T-cell (primary cell): ENCODE measurements around the gene INPP5A. TPM values are rescaled to one million over a fixed set of nuclear protein-coding genes. Genes with fewer than 3 reads are reported as not detected.
A peak's percentile ranks its signal among the peaks of the same experiment; 100 is the strongest.
"Not testable (repeated sequence)": the region's sequence is repeated elsewhere in the genome, so short reads cannot be mapped to it uniquely, and the experiment has no call there.

Experiments
- ATAC-seq, 4 experiments: fragments of 200-7000 bp in 3 of 4; fragments of 150-1000 bp in 1 of 4; cut with Tn5 transposase; replicated peaks in 1 of 4; 1 replicate in 3 of 4; 2 replicates in 1 of 4; pipeline ENCODE4 v1.10.0; 2021; ENCODE audit warnings: moderate library complexity in 3 of 4, mild to moderate bottlenecking in 2 of 4, moderate number of reproducible peaks in 1 of 4
- CTCF ChIA-PET, 2 donors: fragments of 300-600 bp; sonication (Branson Sonifier 250); formaldehyde crosslinking; loops; one replicate each; lab custom pipeline; 2022; ENCODE audit warnings: antibody characterized with exemption in 2 of 2; lab: Charles Lee
- POLR2A ChIA-PET, 2 donors: fragments of 300-600 bp; sonication (Branson Sonifier 250); formaldehyde crosslinking; loops; one replicate each; lab custom pipeline; 2022; ENCODE audit warnings: antibody characterized with exemption in 2 of 2; lab: Charles Lee
- DNase-seq, 35 experiments: peaks; one replicate each; pipeline versions ENCODE4 v3.0.0 to v3.0.0-alpha.2; 2013 to 2023
- H3K27ac ChIP-seq: one replicate; pipeline ENCODE4 v1.5.1; 2013; ENCODE audit warnings: low read length
- H3K27me3 ChIP-seq, 2 experiments: replicated peaks in 1 of 2; 1 replicate in 1 of 2; 2 replicates in 1 of 2; pipeline versions ENCODE4 v1.6.1 to v1.7.0; 2013; ENCODE audit warnings: low read length in 1 of 2, mixed read lengths in 1 of 2; ENCODE audit not compliant: control insufficient read depth in 2 of 2, insufficient read depth in 2 of 2; ENCODE audit errors: extremely low read depth in 1 of 2
- H3K36me3 ChIP-seq, 2 donors: 1 replicate in 1 of 2; 2 replicates in 1 of 2; pipeline versions ENCODE4 v1.6.1 to v1.7.0; 2013; ENCODE audit warnings: low read length in 1 of 2; ENCODE audit not compliant: control insufficient read depth in 2 of 2, insufficient read depth in 1 of 2; ENCODE audit errors: extremely low read depth in 1 of 2
- H3K4me1 ChIP-seq, 2 experiments: 1 replicate in 1 of 2; 2 replicates in 1 of 2; pipeline versions ENCODE4 v1.6.1 to v1.7.0; 2013; ENCODE audit warnings: low read length in 2 of 2, mixed read lengths in 1 of 2; ENCODE audit not compliant: insufficient read depth in 2 of 2, control insufficient read depth in 1 of 2; ENCODE audit errors: extremely low read depth in 1 of 2
- H3K4me3 ChIP-seq, 2 donors: 1 replicate in 1 of 2; 2 replicates in 1 of 2; pipeline versions ENCODE4 v1.5.1 to v1.7.0; 2013; ENCODE audit warnings: mild to moderate bottlenecking in 2 of 2, low read length in 1 of 2, moderate library complexity in 1 of 2; ENCODE audit not compliant: control insufficient read depth in 1 of 2; ENCODE audit errors: extremely low read depth in 1 of 2
- H3K9me3 ChIP-seq: 2 replicates; pipeline ENCODE4 v1.7.0; 2013
- H3K27ac Mint-ChIP-seq, 2 donors: one replicate each; pipeline ENCODE4 v1.8.0; 2020 to 2021; ENCODE audit warnings: mild to moderate bottlenecking in 2 of 2, mixed read lengths in 2 of 2
- H3K27me3 Mint-ChIP-seq, 2 donors: one replicate each; pipeline ENCODE4 v1.8.0; 2021 to 2022; ENCODE audit warnings: mixed read lengths in 2 of 2
- H3K36me3 Mint-ChIP-seq: one replicate; pipeline ENCODE4 v1.8.0; 2021; ENCODE audit warnings: mixed read lengths
- H3K4me1 Mint-ChIP-seq, 3 donors: one replicate each; pipeline ENCODE4 v1.8.0; 2020 to 2022; ENCODE audit warnings: mixed read lengths in 3 of 3, mild to moderate bottlenecking in 1 of 3
- H3K4me3 Mint-ChIP-seq, 3 donors: one replicate each; pipeline ENCODE4 v1.8.0; 2020 to 2022; ENCODE audit warnings: mild to moderate bottlenecking in 3 of 3, mixed read lengths in 3 of 3, moderate library complexity in 3 of 3
- H3K9me3 Mint-ChIP-seq, 3 donors: one replicate each; pipeline ENCODE4 v1.8.0; 2020 to 2022; ENCODE audit warnings: mixed read lengths in 3 of 3
- WGBS: methylation state at CpG from one replicate; pipeline ENCODE4 v1.1.5; 2013; ENCODE audit warnings: missing lambda C conversion rate; ENCODE audit not compliant: insufficient coverage; 5-methylcytosine and 5-hydroxymethylcytosine counted together
- total RNA-seq, 35 experiments: library from RNA in 6 of 35; stranded (reverse) in 6 of 35; fragments of 120-200 nt in 1 of 35; gene quantifications; one replicate each; pipeline versions ENCODE4 v1.2.1 to v1.2.4 and lab custom pipeline; 2013 to 2026

INPP5A gene
- total RNA-seq, 5 donors from 2014 or later (not counting 1 experiment from before 2014, with no cell fraction given): 20.9 to 23.1 (median 22.9) TPM

DNA sequence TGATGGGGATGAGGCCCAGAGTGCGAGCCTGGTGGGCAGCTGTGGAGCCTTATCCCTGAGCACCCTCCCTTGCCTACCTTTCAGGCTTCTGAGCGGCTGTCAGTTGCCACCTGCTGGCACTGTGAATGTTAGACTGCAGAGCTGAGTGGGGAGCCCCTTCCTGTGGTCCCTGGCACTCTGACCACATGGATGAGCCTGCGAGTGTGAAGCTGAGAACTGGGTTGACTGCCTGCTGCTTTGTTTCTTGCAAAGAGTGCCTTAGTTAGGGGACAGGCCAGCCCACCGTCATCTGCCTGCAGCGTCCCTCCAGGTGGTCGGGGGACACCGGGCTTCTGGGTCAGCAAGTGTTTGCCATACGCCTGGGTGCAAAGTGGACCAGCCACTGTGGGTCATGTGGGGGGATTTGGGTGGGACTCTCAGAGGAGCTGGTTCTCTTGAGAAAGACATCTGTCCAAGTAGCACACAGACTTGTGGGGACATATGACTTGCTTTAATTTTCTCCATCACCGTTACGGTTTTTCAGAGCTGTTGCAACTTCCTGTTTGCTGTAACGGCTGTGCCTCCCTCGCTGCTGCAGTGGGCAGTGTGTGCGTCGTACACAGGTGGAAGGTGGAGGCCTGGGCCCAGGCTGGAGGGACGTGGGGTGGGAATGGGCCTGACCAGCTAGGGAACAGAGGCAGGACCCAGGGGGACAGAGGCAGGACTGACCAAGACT, 13.7 kb downstream of the INPP5A start:
- no peaks in the 10 kb centered on the region for H3K9me3 ChIP-seq
- peak overlapping the region; percentile 42 for H3K27ac ChIP-seq
- ATAC-seq: peak; percentile 52 to 74 (median 70)
- peak overlapping the region; percentile 57 to 77 (median 64) for H3K4me3 Mint-ChIP-seq
- H3K27me3 ChIP-seq: peaks cover 0 to 5% of the 10 kb centered on the region in 2 experiments
- peaks cover 42 to 53% (median 47%) of the 10 kb centered on the region in 3 donors for H3K4me1 Mint-ChIP-seq
- peak in 4 of 35 experiments; percentile 39 to 50 (median 48) for DNase-seq
- CTCF ChIA-PET: interaction anchor here in 1 of 2 donors (1.0 kb wide), 1 partner anchor 12 kb away, joined by 3 read pairs; no protein-coding TSS in a partner anchor
- H3K27me3 Mint-ChIP-seq: no peaks in the 10 kb centered on the region
- peaks cover 9 to 61% of the 10 kb centered on the region in 2 experiments for H3K4me1 ChIP-seq
- POLR2A ChIA-PET: no interaction called here
- 10% methylated on average over 13 of the region's 15 CpGs for WGBS
- H3K27ac Mint-ChIP-seq: peak overlapping the region; percentile 67 to 80
- no peaks in the 10 kb centered on the region for H3K36me3 Mint-ChIP-seq
- peaks cover 0 to 3% of the 10 kb centered on the region in 2 donors for H3K36me3 ChIP-seq
- peak overlapping the region; percentile 16 to 60 for H3K4me3 ChIP-seq
- H3K9me3 Mint-ChIP-seq: no peaks in the 10 kb centered on the region

DNA sequence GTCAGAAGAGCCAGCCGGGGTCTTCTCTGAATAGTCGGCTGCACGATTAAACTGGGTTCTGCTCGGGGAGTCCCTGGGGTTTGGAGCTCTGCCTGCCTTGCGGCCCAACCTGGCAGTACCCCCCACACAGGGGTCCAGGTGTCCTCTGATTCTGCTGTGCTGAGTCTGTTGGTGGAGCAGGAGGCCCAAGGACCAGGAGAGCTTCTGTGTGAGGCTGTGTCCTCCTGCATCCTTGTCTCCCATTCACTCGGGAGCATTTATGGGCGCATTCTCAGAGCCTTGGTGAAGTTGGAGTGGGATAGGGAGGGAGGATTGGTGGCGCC, 14.2 kb downstream of the INPP5A start:
- CTCF ChIA-PET: interaction anchor here in 1 of 2 donors (1.0 kb wide), 1 partner anchor 12 kb away, joined by 3 read pairs; no protein-coding TSS in a partner anchor
- Histone ChIP-seq H3K27ac (peak overlapping the region; percentile 42), H3K9me3 (no peaks in the 10 kb centered on the region), H3K27me3 (peaks cover 0 to 5% of the 10 kb centered on the region in 2 experiments), H3K36me3 (peaks cover 0 to under 1% of the 10 kb centered on the region in 2 donors), H3K4me1 (peaks cover 12 to 59% of the 10 kb centered on the region in 2 experiments), H3K4me3 (peak overlapping the region; percentile 16 to 60)
- 73% methylated on average over 7 of the region's 8 CpGs for WGBS
- DNase-seq: peak in 1 of 35 experiments; percentile 2
- Mint-ChIP-seq H3K4me3 (peak overlapping the region; percentile 57 to 77 (median 64)), H3K27me3 (no peaks in the 10 kb centered on the region), H3K27ac (peak overlapping the region; percentile 67 to 80), H3K9me3 (no peaks in the 10 kb centered on the region), H3K36me3 (no peaks in the 10 kb centered on the region), H3K4me1 (peaks cover 42 to 53% (median 47%) of the 10 kb centered on the region in 3 donors)
- POLR2A ChIA-PET: no interaction called here
- peak; percentile 5 to 14 (median 10) for ATAC-seq

DNA sequence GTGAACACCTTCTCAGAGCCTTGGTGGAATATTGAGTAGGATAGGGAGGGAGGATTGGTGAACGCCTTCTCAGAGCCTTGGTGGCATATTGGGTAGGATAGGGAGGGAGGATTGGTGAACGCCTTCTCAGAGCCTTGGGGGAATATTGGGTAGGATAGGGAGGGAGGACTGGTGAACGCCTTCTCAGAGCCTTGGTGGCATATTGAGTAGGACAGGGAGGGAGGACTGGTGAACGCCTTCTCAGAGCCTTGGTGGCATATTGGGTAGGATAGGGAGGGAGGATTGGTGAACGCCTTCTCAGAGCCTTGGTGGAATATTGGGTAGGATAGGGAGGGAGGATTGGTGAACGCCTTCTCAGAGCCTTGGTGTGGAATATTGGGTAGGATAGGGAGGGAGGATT, 15.0 kb downstream of the INPP5A start:
- H3K36me3 ChIP-seq, H3K27ac ChIP-seq, POLR2A ChIA-PET, H3K27me3 ChIP-seq, H3K9me3 Mint-ChIP-seq, DNase-seq, CTCF ChIA-PET, H3K36me3 Mint-ChIP-seq, H3K9me3 ChIP-seq, H3K4me3 ChIP-seq, ATAC-seq, H3K27me3 Mint-ChIP-seq, H3K27ac Mint-ChIP-seq, H3K4me3 Mint-ChIP-seq: not testable (repeated sequence)
- H3K4me1 ChIP-seq: peaks cover 12 to 59% of the 10 kb centered on the region in 2 experiments
- 80% methylated on average over 1 of the region's 6 CpGs for WGBS
- peaks cover 42 to 54% (median 48%) of the 10 kb centered on the region in 3 donors for H3K4me1 Mint-ChIP-seq

DNA sequence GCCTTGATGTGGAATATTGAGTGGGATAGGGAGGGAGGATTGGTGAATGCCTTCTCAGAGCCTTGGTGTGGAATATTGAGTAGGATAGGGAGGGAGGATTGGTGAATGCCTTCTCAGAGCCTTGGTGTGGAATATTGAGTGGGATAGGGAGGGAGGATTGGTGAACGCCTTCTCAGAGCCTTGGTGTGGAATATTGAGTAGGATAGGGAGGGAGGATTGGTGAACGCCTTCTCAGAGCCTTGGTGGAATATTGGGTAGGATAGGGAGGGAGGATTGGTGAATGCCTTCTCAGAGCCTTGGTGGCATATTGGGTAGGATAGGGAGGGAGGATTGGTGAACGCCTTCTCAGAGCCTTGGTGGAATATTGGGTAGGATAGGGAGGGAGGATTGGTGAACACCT, 16.0 kb downstream of the INPP5A start:
- H3K4me1 Mint-ChIP-seq: peaks cover 41 to 49% (median 43%) of the 10 kb centered on the region in 3 donors
- CTCF ChIA-PET, POLR2A ChIA-PET: not testable (repeated sequence)

DNA sequence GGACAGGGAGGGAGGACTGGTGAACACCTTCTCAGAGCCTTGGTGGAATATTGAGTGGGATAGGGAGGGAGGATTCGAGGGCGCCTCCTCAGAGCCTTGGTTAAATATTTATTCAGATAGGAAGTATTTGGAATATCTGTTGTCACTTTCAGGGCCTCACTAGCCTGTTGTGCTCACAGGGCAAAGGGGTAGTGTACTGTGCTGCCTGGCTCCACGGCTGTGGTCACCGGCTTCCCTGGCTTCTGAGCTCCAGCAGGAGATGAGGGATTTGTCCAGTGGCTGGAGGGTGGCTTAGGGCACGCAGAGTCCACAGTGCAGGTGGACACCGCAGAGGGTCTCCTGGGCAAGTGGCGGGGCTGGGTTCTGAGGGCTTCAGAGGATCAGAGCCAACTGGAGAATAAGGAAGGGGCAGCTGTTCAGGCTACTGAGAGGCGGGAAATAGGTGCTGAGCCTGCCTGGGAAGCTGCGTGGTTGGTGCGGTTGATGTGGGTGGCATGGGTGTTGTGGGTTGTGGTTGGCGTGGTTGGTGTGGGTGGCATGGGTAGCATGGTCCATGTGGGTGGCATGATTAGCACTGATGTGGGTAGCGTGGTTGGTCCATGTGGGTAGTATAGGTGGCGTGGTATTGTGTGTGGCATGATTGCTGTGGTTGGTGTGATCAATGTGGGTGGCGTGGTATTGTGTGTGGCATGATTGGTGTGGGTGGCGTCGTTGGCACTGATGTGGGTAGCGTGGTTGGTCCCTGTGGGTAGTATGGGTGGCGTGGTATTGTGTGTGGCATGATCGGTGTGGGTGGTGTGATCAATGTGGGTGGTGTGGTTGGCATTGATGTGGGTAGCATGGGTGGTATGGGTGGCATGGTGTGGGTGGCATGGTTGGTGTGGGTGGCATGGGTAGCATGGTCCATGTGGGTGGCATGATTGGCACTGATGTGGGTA, 16.7 kb downstream of the INPP5A start:
- no peaks in the 10 kb centered on the region for H3K9me3 Mint-ChIP-seq
- Histone ChIP-seq H3K27me3 (peaks cover 0 to 5% of the 10 kb centered on the region in 2 experiments), H3K4me3 (no peak overlapping the region), H3K4me1 (peaks cover 12 to 61% of the 10 kb centered on the region in 2 experiments), H3K27ac (no peak overlapping the region), H3K9me3 (no peaks in the 10 kb centered on the region), H3K36me3 (no peaks in the 10 kb centered on the region)
- H3K27ac Mint-ChIP-seq: no peak overlapping the region
- peaks cover 44 to 49% (median 45%) of the 10 kb centered on the region in 3 donors for H3K4me1 Mint-ChIP-seq
- WGBS: 76% methylated on average over 19 of the region's 19 CpGs
- no peaks in the 10 kb centered on the region for H3K27me3 Mint-ChIP-seq
- ATAC-seq (no peak), DNase-seq (no peak)
- peaks cover under 1% of the 10 kb centered on the region for H3K36me3 Mint-ChIP-seq
- H3K4me3 Mint-ChIP-seq: no peak overlapping the region
- CTCF ChIA-PET: no interaction called here
- POLR2A ChIA-PET: no interaction called here

More for the DNA sequence above, 16.0 kb downstream of the INPP5A start:
- H3K27me3 ChIP-seq, ATAC-seq, H3K27me3 Mint-ChIP-seq, H3K36me3 ChIP-seq, H3K4me3 ChIP-seq, H3K4me3 Mint-ChIP-seq, H3K9me3 Mint-ChIP-seq, H3K36me3 Mint-ChIP-seq, DNase-seq, H3K27ac ChIP-seq, H3K27ac Mint-ChIP-seq, H3K9me3 ChIP-seq: not testable (repeated sequence)
- peaks cover 12 to 58% of the 10 kb centered on the region in 2 experiments for H3K4me1 ChIP-seq
- 100% methylated on average over 1 of the region's 3 CpGs for WGBS
